GM12878 (cell line): ENCODE measurements around the gene FTO. TPM values are rescaled to one million over a fixed set of nuclear protein-coding genes. Genes with fewer than 3 reads are reported as not detected.

ENCODE experiments used
- ATAC-seq: fragments of 200-7000 bp; cut with Tn5 transposase; 3 replicates; pipeline ENCODE4 v1.9.1; 2020; ENCODE audit warnings: mild to moderate bottlenecking, moderate library complexity
- BruUV-seq: library from RNA; stranded (reverse); fragments of 400-500 nt; replicated peaks from 2 replicates; lab custom pipeline; 2021; lab: Mats Ljungman, UMichigan
- CTCF ChIA-PET: fragments of 300-600 bp; sonication (Branson Sonifier 250); formaldehyde crosslinking; extraction: SDS; loops from one replicate; lab custom pipeline; 2021; ENCODE audit warnings: inconsistent platforms; lab: Yijun Ruan, JAX
- POLR2A ChIA-PET: fragments of 350-600 bp; formaldehyde crosslinking; extraction: SDS; loops from one replicate; lab custom pipeline; 2021; ENCODE audit warnings: inconsistent platforms; lab: Charles Lee
- RAD21 ChIA-PET: fragments of 300-600 bp; sonication (Branson Sonifier 250); formaldehyde crosslinking; loops from one replicate; lab custom pipeline; 2023; ENCODE audit warnings: antibody characterized with exemption; ENCODE audit not compliant: unreplicated experiment; lab: Charles Lee
- SMC1A ChIA-PET: fragments of 300-600 bp; sonication (Branson Sonifier 250); formaldehyde crosslinking; loops from one replicate; lab custom pipeline; 2023; ENCODE audit not compliant: unreplicated experiment, uncharacterized antibody; lab: Charles Lee
- DNase-seq: peaks from one replicate; pipeline ENCODE4 v3.0.0-alpha.2; 2011; ENCODE audit warnings: low read depth, low spot score
- FAIRE-seq: peaks from 3 replicates; lab custom pipeline; 2011; peaks lifted over from hg19 to GRCh38; lab: Jason Lieb, UNC
- H2AFZ ChIP-seq: 2 replicates; pipeline ENCODE4 v1.6.0; 2011; ENCODE audit warnings: low read depth, low read length, control low read depth; ENCODE audit not compliant: control insufficient read depth
- H3K27ac ChIP-seq: 2 replicates; pipeline ENCODE4 v1.5.1; 2011; ENCODE audit warnings: control low read depth; ENCODE audit not compliant: control insufficient read depth, insufficient read depth
- H3K27me3 ChIP-seq, 2 experiments: replicated peaks in 1 of 2; 2 replicates each; pipeline versions ENCODE4 v1.6.0 to v1.6.1; 2011; ENCODE audit warnings: low read length in 1 of 2; ENCODE audit not compliant: control insufficient read depth in 2 of 2, insufficient read depth in 2 of 2
- H3K36me3 ChIP-seq, 2 experiments: 2 replicates each; pipeline ENCODE4 v1.5.1; 2011; ENCODE audit warnings: low read length in 1 of 2; ENCODE audit not compliant: control insufficient read depth in 2 of 2, insufficient read depth in 2 of 2
- H3K4me1 ChIP-seq: 2 replicates; pipeline ENCODE4 v1.6.1; 2011; ENCODE audit warnings: mild to moderate bottlenecking, low read length, moderate library complexity, mixed read lengths; ENCODE audit not compliant: control insufficient read depth, insufficient read depth
- H3K4me2 ChIP-seq: 2 replicates; pipeline ENCODE4 v1.6.0; 2011; ENCODE audit warnings: control low read depth; ENCODE audit not compliant: control insufficient read depth, insufficient read depth
- H3K4me3 ChIP-seq: fragments of 200-600 bp; sonication (generic); 2 replicates; pipeline ENCODE4 v1.5.1; 2016
- H3K79me2 ChIP-seq: 2 replicates; pipeline ENCODE4 v1.6.0; 2011; ENCODE audit warnings: low read length; ENCODE audit not compliant: control insufficient read depth, insufficient read depth
- H3K9ac ChIP-seq: 2 replicates; pipeline ENCODE4 v1.8.0; 2011; ENCODE audit warnings: low read length, control low read depth, mixed read lengths; ENCODE audit not compliant: control insufficient read depth, insufficient read depth
- H3K9me3 ChIP-seq: replicated peaks from 3 replicates; pipeline ENCODE4 v1.5.1; 2011; ENCODE audit warnings: mild to moderate bottlenecking, low read length; ENCODE audit not compliant: control insufficient read depth, insufficient read depth
- H4K20me1 ChIP-seq: 2 replicates; pipeline ENCODE4 v1.6.0; 2011; ENCODE audit not compliant: control insufficient read depth, insufficient read depth
- BACH1 ChIP-seq: fragments of 450-650 bp; IDR thresholded peaks from 2 replicates; pipeline ENCODE4 v1.6.1; 2017; ENCODE audit warnings: mild to moderate bottlenecking, borderline replicate concordance
- BCL3 ChIP-seq: IDR thresholded peaks from 2 replicates; pipeline ENCODE4 v1.6.1; 2011; ENCODE audit warnings: borderline replicate concordance, low read depth, mild to moderate bottlenecking, moderate library complexity, low read length; ENCODE audit not compliant: insufficient read depth, poor library complexity, severe bottlenecking
- LARP7 ChIP-seq: fragments of 450-650 bp; IDR thresholded peaks from 2 replicates; pipeline ENCODE4 v1.6.1; 2017; ENCODE audit warnings: mild to moderate bottlenecking
- RFX5 ChIP-seq: IDR thresholded peaks from 2 replicates; pipeline ENCODE4 v1.6.1; 2011; ENCODE audit warnings: low read depth, low read length, improper control_type of control experiment
- TARDBP ChIP-seq: IDR thresholded peaks from 2 replicates; pipeline ENCODE4 v1.6.1; 2016; ENCODE audit warnings: borderline replicate concordance
- WGBS: methylation state at CpG from one replicate; pipeline ENCODE4 v1.1.6; 2016; ENCODE audit warnings: low lambda C conversion rate; ENCODE audit not compliant: insufficient replicate concordance, insufficient coverage; ENCODE audit errors: missing lambda C conversion rate; 5-methylcytosine and 5-hydroxymethylcytosine counted together
- in situ Hi-C: fragments of 300-500 bp; cut with MboI; formaldehyde crosslinking; loops from 9 replicates; pipeline ENCODE4 v1.14.3; 2018; ENCODE audit warnings: mixed read lengths
- intact Hi-C: fragments of 100-400 bp; cut with micrococcal nuclease; formaldehyde crosslinking; loops from one replicate; pipeline ENCODE4 v1.14.2; 2022; ENCODE audit not compliant: unreplicated experiment
- polyA plus RNA-seq, 11 experiments: library from polyadenylated mRNA; depleted of rRNA in 4 of 11; unstranded in 6 of 11; stranded (reverse) in 5 of 11; fragments of >200 nt; fragmentation: Nextera tagmentation in 4 of 11; fragmentation: Illumina TruSeq in 1 of 11; extraction: Ambion mirVana in 4 of 11; extraction: Trizol in 1 of 11; gene quantifications; 1 replicate in 1 of 11; 2 replicates in 10 of 11; pipeline versions ENCODE4 v1.2.1 to v1.2.3, GENCODE V29; 2011 to 2016; ENCODE audit warnings: inconsistent platforms in 2 of 11, missing spikeins in 2 of 11, low read depth in 1 of 11
- total RNA-seq, 4 experiments: library from RNA; depleted of rRNA in 3 of 4; stranded (reverse); fragments of >200 nt in 3 of 4; fragmentation: Illumina TruSeq in 1 of 4; extraction: Trizol in 1 of 4; gene quantifications; 2 replicates each; pipeline versions ENCODE4 v1.2.1 to v1.2.3, GENCODE V29; 2013 to 2021

The FTO gene
- total and polyA plus RNA-seq, 10 of the 15 experiments (the other 5 are each of a cell fraction or from before 2014, with no cell fraction given): 20.1 to 55.0 (median 47.0) TPM

- no peak for TF ChIP-seq RFX5
- TF ChIP-seq BCL3: no peak
- no peak for TF ChIP-seq BACH1
Observed at GRCh38 chr16:53779186-53779585, 75.2 kb downstream of the FTO start (continued).

GRCh38 chr16:53780051-53780450 is 76.1 kb downstream of the FTO start:
- SMC1A ChIA-PET: interaction anchor here (1.1 kb wide), 1 partner anchor 10 kb away, joined by 4 read pairs; no protein-coding TSS in a partner anchor
- H3K4me2 ChIP-seq: no peak overlapping the region
- H2AFZ ChIP-seq: no peak overlapping the region
- 67% methylated on average over 3 of the region's 3 CpGs for WGBS
- no peaks in the 10 kb centered on the region for H3K4me1 ChIP-seq
- TF ChIP-seq TARDBP (no peak), LARP7 (no peak)
- H3K27ac ChIP-seq: no peak overlapping the region
- no peak for ATAC-seq
- FAIRE-seq: no peak
- in situ Hi-C loops: no loop called here
- CTCF ChIA-PET: no interaction called here
- no peaks in the 10 kb centered on the region for H3K27me3 ChIP-seq
- H3K9me3 ChIP-seq: no peaks in the 10 kb centered on the region
- no peaks in the 10 kb centered on the region for H3K36me3 ChIP-seq
- no peaks in the 10 kb centered on the region for H4K20me1 ChIP-seq
- POLR2A ChIA-PET: interaction anchor here (1.0 kb wide), 1 partner anchor 9 kb away, joined by 3 read pairs; no protein-coding TSS in a partner anchor
- intact Hi-C loops: no loop called here
- BruUV-seq: no TSS peak
- no peaks in the 10 kb centered on the region; the same call in 1 of the 2 replicates for H3K79me2 ChIP-seq
- H3K4me3 ChIP-seq: no peak overlapping the region
- DNase-seq: no peak
- H3K9ac ChIP-seq: no peak overlapping the region
- RAD21 ChIA-PET: no interaction called here
